ENCODE measurements around the gene FGFRL1. TPM values are rescaled to one million over a fixed set of nuclear protein-coding genes. Genes with fewer than 3 reads are reported as not detected.

The FGFRL1 gene
- total RNA-seq, 1 experiment from 2014 or later = 59.5 TPM

DNA sequence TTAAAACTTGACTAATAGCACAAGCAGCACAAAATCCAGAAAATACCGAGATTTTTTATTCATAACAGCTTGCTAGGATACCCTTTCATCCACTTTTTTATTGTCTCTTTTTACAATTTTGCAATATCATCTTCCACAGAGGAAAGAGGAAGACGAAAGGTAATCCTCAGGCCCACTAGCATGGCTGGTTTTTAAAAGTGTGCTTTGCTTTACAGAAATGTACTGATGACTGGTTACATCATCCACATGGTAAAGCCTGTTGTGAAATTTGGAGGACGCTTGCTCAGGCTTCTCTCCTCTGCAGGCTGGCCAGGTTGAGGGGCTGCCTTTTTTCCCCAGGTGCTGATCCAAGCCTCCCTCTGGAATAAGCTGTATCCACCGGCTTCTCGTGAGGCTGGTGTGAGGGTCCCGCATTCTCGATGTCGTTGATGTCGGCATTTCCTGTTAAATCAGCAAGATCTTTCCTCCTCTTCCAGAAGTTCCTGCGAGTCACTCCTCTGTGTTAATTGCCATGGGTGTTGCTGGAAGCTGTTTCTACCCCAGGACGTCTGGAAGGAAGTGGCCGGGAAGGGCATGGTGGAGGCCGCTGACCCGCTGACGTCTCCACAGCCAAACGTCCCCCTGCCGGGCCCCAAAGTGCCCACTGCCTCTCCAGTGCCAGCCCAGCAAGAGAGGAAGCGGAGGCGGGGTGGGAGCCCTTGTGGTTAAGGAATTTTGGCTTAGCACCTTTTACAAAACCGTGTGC lies 32.3 kb upstream of the FGFRL1 start:
- Histone ChIP-seq H3K79me2 (ENCODE audit: low read depth) (no peaks in the 10 kb centered on the region), H3K27ac (peak overlapping the region; percentile 69), H4K20me1 (ENCODE audit: insufficient read depth) (no peaks in the 10 kb centered on the region), H3K9me3 (ENCODE audit: insufficient read depth, low read depth) (no peaks in the 10 kb centered on the region), H3K4me3 (no peak overlapping the region), H3K9me2 (ENCODE audit: insufficient read depth) (no peaks in the 10 kb centered on the region), H3K27me3 (ENCODE audit: insufficient read depth, low read depth) (no peaks in the 10 kb centered on the region), H3K4me1 (replicated peaks; ENCODE audit: insufficient read depth) (peaks cover 17% of the 10 kb centered on the region), H3F3A (ENCODE audit: insufficient read depth, low read depth) (peaks cover 21% of the 10 kb centered on the region; the same call in 1 of the 2 replicates), H3K36me3 (ENCODE audit: low read depth) (no peaks in the 10 kb centered on the region), H3K4me2 (peak overlapping the region; percentile 61), H2AFZ (peak overlapping the region; percentile 81)
- intact Hi-C loops (cut with micrococcal nuclease; ENCODE audit: unreplicated experiment) = no loop called here
- no TSS peak for BruUV-seq (replicated peaks)
- ChIA-PET POLR2A (ENCODE audit: unreplicated experiment) (interaction anchor here (0.7 kb wide), 1 partner anchor 439 kb away, joined by 3 read pairs; no protein-coding TSS in a partner anchor), CTCF (no interaction called here)
- TF ChIP-seq, protein P1, sequence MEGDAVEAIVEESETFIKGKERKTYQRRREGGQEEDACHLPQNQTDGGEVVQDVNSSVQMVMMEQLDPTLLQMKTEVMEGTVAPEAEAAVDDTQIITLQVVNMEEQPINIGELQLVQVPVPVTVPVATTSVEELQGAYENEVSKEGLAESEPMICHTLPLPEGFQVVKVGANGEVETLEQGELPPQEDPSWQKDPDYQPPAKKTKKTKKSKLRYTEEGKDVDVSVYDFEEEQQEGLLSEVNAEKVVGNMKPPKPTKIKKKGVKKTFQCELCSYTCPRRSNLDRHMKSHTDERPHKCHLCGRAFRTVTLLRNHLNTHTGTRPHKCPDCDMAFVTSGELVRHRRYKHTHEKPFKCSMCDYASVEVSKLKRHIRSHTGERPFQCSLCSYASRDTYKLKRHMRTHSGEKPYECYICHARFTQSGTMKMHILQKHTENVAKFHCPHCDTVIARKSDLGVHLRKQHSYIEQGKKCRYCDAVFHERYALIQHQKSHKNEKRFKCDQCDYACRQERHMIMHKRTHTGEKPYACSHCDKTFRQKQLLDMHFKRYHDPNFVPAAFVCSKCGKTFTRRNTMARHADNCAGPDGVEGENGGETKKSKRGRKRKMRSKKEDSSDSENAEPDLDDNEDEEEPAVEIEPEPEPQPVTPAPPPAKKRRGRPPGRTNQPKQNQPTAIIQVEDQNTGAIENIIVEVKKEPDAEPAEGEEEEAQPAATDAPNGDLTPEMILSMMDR (conservative IDR thresholded peaks at IDR 0.05) = no peak
- TF ChIP-seq EZH2 (IDR thresholded peaks at IDR 0.05; ENCODE audit: low read depth) = no peak
- peak in 1 of 2 experiments; percentile 68 for DNase-seq

DNA sequence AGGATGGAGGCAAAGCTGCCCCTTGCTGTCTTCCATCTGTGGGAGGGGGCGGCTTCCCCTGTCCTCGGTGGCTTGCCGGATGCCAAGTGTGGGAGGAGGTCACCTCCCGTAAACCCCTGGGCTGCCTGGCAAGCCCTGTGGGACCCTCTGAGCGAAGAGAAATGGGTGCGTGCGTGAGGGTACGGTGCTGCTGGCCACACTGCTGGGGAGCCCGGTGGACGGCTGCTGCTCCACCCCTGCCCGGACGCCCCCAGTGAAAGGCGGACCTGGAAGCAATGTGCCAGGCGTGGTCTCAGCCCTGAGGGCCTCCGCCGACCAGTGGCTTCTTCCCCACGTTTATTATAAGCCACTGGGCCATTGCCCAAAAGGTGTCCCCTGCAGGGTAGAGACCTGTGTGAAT lies 29.1 kb upstream of the FGFRL1 start:
- ChIA-PET POLR2A (ENCODE audit: unreplicated experiment) (interaction anchor here (0.6 kb wide), 1 partner anchor 133 kb away, joined by 3 read pairs; no protein-coding TSS in a partner anchor), CTCF (no interaction called here)
- Histone ChIP-seq H2AFZ (no peak overlapping the region), H3K27me3 (ENCODE audit: insufficient read depth, low read depth) (no peaks in the 10 kb centered on the region), H3K4me1 (replicated peaks; ENCODE audit: insufficient read depth) (peaks cover 34% of the 10 kb centered on the region), H3F3A (ENCODE audit: insufficient read depth, low read depth) (peaks cover 37% of the 10 kb centered on the region), H4K20me1 (ENCODE audit: insufficient read depth) (no peaks in the 10 kb centered on the region), H3K4me3 (no peak overlapping the region), H3K27ac (no peak overlapping the region), H3K79me2 (ENCODE audit: low read depth) (peaks cover 12% of the 10 kb centered on the region), H3K9me3 (ENCODE audit: insufficient read depth, low read depth) (no peaks in the 10 kb centered on the region), H3K36me3 (ENCODE audit: low read depth) (no peaks in the 10 kb centered on the region), H3K9me2 (ENCODE audit: insufficient read depth) (no peaks in the 10 kb centered on the region), H3K4me2 (no peak overlapping the region)
- intact Hi-C loops (cut with micrococcal nuclease; ENCODE audit: unreplicated experiment) = loop anchor here (10.0 kb wide), 1 partner anchor 367 kb away; no protein-coding TSS in a partner anchor
- no TSS peak for BruUV-seq (replicated peaks)
- DNase-seq = no peak
- TF ChIP-seq, protein P1 (conservative IDR thresholded peaks at IDR 0.05) = no peak
- no peak for TF ChIP-seq EZH2 (IDR thresholded peaks at IDR 0.05; ENCODE audit: low read depth)

DNA sequence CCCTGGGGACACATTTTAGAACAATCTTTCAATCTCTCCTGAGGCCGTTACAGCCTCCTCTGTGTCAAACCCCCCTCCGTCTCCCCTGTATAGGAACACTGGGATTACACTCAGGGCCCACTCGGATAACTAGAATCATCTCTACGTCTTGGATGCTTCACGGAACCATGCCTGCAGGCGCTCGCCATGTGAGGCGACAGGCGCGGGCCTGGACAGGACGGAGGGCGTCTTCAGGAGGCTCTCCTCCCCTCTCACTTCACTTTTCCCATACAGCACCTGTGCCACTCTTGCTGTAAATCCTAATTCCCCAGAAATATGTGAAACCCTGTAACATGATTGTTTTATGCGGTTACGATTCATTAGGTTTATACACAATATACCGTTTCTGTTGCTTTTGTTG lies 28.6 kb upstream of the FGFRL1 start:
- H3K79me2 ChIP-seq (ENCODE audit: low read depth) = peaks cover 12% of the 10 kb centered on the region
- H3F3A ChIP-seq (ENCODE audit: insufficient read depth, low read depth) = peaks cover 42% of the 10 kb centered on the region
- TF ChIP-seq, protein P1 (conservative IDR thresholded peaks at IDR 0.05) = no peak
- TF ChIP-seq EZH2 (IDR thresholded peaks at IDR 0.05; ENCODE audit: low read depth) = no peak
- POLR2A ChIA-PET (ENCODE audit: unreplicated experiment) = no interaction called here
- no peaks in the 10 kb centered on the region for H3K36me3 ChIP-seq (ENCODE audit: low read depth)
- peaks cover 35% of the 10 kb centered on the region for H3K4me1 ChIP-seq (replicated peaks; ENCODE audit: insufficient read depth)
- H3K9me2 ChIP-seq (ENCODE audit: insufficient read depth) = no peaks in the 10 kb centered on the region
- H3K27ac ChIP-seq = no peak overlapping the region
- no TSS peak for BruUV-seq (replicated peaks)
- H4K20me1 ChIP-seq (ENCODE audit: insufficient read depth) = no peaks in the 10 kb centered on the region; the same call in 1 of the 2 replicates
- H3K4me2 ChIP-seq = no peak overlapping the region
- no peaks in the 10 kb centered on the region for H3K27me3 ChIP-seq (ENCODE audit: insufficient read depth, low read depth)
- CTCF ChIA-PET = no interaction called here
- no peaks in the 10 kb centered on the region for H3K9me3 ChIP-seq (ENCODE audit: insufficient read depth, low read depth)
- DNase-seq = no peak
- H3K4me3 ChIP-seq = no peak overlapping the region
- intact Hi-C loops (cut with micrococcal nuclease; ENCODE audit: unreplicated experiment) = loop anchor here (10.0 kb wide), 1 partner anchor 368 kb away; no protein-coding TSS in a partner anchor
- no peak overlapping the region for H2AFZ ChIP-seq
